DND-41 (cell line): ENCODE data around the gene NMS.

ENCODE experiments used
- ATAC-seq: fragments of 200-7000 bp; cut with Tn5 transposase; 3 replicates; pipeline ENCODE4 v1.9.1; 2021; ENCODE audit warnings: low read depth; ENCODE audit not compliant: insufficient read depth
- DNase-seq: peaks from one replicate; pipeline ENCODE4 v3.0.0-alpha.2; 2020
- H2AFZ ChIP-seq: 2 replicates; pipeline ENCODE4 v1.6.0; 2012; ENCODE audit warnings: low read depth, low read length
- H3K27ac ChIP-seq: 2 replicates; pipeline ENCODE4 v1.5.1; 2012; ENCODE audit warnings: low read length, inconsistent platforms
- H3K27me3 ChIP-seq: fragments of 200-600 bp; sonication (generic); 2 replicates; pipeline ENCODE4 v1.6.0; 2012; ENCODE audit warnings: low read length, mild to moderate bottlenecking, inconsistent platforms; ENCODE audit not compliant: insufficient read depth, poor library complexity
- H3K36me3 ChIP-seq: 2 replicates; pipeline ENCODE4 v1.5.1; 2012; ENCODE audit warnings: low read length, inconsistent platforms; ENCODE audit not compliant: insufficient read depth
- H3K4me1 ChIP-seq: 2 replicates; pipeline ENCODE4 v1.5.1; 2012; ENCODE audit warnings: mild to moderate bottlenecking, low read length; ENCODE audit not compliant: insufficient read depth
- H3K4me2 ChIP-seq: 2 replicates; pipeline ENCODE4 v1.6.0; 2012; ENCODE audit warnings: mild to moderate bottlenecking, moderate library complexity, low read length, inconsistent platforms; ENCODE audit not compliant: insufficient read depth
- H3K4me3 ChIP-seq, 2 experiments: fragments of 200-600 bp in 1 of 2; shearing (Covaris generic) in 1 of 2; 2 replicates each; pipeline ENCODE4 v1.5.1; 2012 to 2016; ENCODE audit warnings: inconsistent platforms in 2 of 2, low read length in 2 of 2, mild to moderate bottlenecking in 2 of 2, low read depth in 1 of 2, moderate library complexity in 1 of 2
- H3K79me2 ChIP-seq: 2 replicates; pipeline ENCODE4 v1.6.0; 2012; ENCODE audit warnings: low read length, inconsistent platforms; ENCODE audit not compliant: insufficient read depth
- H3K9ac ChIP-seq: 2 replicates; pipeline ENCODE4 v1.6.0; 2012; ENCODE audit warnings: low read depth, mild to moderate bottlenecking, inconsistent platforms, low read length, moderate library complexity
- H3K9me3 ChIP-seq: 2 replicates; pipeline ENCODE4 v1.5.1; 2012; ENCODE audit warnings: low read length, moderate library complexity, mild to moderate bottlenecking, inconsistent platforms; ENCODE audit not compliant: insufficient read depth, severe bottlenecking
- H4K20me1 ChIP-seq: 2 replicates; pipeline ENCODE4 v1.6.0; 2012; ENCODE audit warnings: low read length; ENCODE audit not compliant: insufficient read depth
- CTCF ChIP-seq: IDR thresholded peaks from 2 replicates; pipeline ENCODE4 v1.5.1; 2012; ENCODE audit warnings: borderline replicate concordance, low read length, moderate library complexity, mild to moderate bottlenecking; ENCODE audit not compliant: poor library complexity, severe bottlenecking; ENCODE audit errors: extremely low read depth
- EZH2 ChIP-seq: IDR thresholded peaks from 3 replicates; pipeline ENCODE4 v1.6.1; 2012; ENCODE audit warnings: borderline replicate concordance, low read depth, mild to moderate bottlenecking, moderate library complexity, low read length, inconsistent platforms; ENCODE audit not compliant: severe bottlenecking

Gene NMS

DNA sequence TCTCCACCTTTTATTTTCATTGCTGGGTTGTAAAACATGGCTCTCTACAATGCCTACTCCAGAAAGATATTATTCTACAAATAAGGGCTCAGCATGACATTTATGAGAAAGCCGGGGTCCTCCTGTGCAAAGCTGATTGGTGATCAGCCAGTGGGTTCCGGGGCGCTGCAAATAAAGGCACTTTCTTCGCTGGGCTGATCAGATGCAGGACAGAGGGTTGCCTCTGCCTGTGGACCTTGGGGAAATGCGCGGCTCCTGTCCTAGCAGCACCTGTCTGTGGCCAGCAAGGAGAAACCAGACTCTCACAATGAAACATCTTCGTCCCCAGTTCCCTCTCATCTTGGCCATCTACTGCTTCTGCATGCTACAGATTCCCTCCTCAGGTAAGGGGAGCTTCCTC lies at the start of gene NMS:
NMS (plus strand) TSS at position 301 of the 400 bp plus-strand sequence; CDS start at position 308, 7 bp downstream.
- Histone ChIP-seq H2AFZ (no peak within 1 kb of the TSS), H3K9me3 (no peaks in the 10 kb centered on the region), H3K4me3 (no peak within 1 kb of the TSS), H3K4me2 (no peak within 1 kb of the TSS), H3K4me1 (no peaks in the 10 kb centered on the region), H4K20me1 (no peaks in the 10 kb centered on the region), H3K36me3 (no peaks in the 10 kb centered on the region), H3K27ac (no peak within 1 kb of the TSS), H3K79me2 (no peaks in the 10 kb centered on the region), H3K9ac (no peak within 1 kb of the TSS), H3K27me3 (no peaks in the 10 kb centered on the region)
- ATAC-seq, result no peak
- DNase-seq, result no peak
- TF ChIP-seq EZH2 (no peak), CTCF (no peak)

DNA sequence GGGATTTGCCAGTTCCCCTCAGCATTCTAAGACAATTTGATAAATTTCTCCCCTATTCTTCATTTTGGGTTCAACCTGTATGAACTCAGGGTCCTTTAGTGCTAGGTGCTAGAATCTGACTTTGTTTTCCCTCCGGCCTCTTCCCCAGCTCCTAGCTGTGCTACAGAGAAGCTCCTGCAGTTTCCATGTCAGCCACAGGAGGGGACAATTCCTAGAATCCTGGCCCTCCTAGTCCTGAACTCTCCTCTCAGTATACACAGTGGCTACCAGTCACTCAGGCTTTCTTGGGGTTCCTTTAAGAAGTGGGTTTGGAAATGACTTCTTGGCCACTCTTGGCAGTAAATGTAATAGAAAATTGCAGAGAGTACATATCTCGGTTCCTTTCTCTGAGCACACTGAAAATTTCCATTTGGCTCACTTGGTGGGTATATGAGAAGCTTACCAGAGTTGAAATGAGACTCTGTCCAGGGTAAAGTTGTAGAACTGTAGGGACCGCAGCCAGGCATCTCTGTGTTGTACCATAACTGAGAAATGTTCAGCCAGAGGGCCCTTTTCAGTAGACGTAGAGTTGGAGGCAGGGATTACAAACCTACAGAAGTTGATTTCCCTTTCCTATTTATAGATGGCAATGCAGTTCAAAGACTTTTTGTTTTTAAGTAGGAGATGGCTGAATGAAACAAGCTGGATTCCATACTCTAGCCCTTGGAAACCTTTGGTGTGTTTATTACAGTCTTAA lies 47.8 kb upstream of the NMS start:
- no peak overlapping the region for H2AFZ ChIP-seq
- H3K9ac ChIP-seq, result no peak overlapping the region
- no peak overlapping the region for H3K4me2 ChIP-seq
- no peak overlapping the region for H3K4me3 ChIP-seq
- H3K27me3 ChIP-seq, result no peaks in the 10 kb centered on the region
- ATAC-seq (peak; percentile 54; the same call in 1 of the 3 replicates), DNase-seq (peak; percentile 29)
- no peaks in the 10 kb centered on the region for H3K9me3 ChIP-seq
- no peak overlapping the region for H3K27ac ChIP-seq
- no peaks in the 10 kb centered on the region for H3K36me3 ChIP-seq
- H4K20me1 ChIP-seq, result no peaks in the 10 kb centered on the region
- TF ChIP-seq EZH2 (no peak), CTCF (peak; percentile 54)
- peaks cover 5% of the 10 kb centered on the region; the same call in 1 of the 2 replicates for H3K4me1 ChIP-seq
- H3K79me2 ChIP-seq, result no peaks in the 10 kb centered on the region

GRCh38 chr2:100423631-100424030 lies 46.7 kb upstream of the NMS start:
- no peak overlapping the region for H3K9ac ChIP-seq
- H2AFZ ChIP-seq, result no peak overlapping the region
- H3K27ac ChIP-seq, result no peak overlapping the region
- H3K4me2 ChIP-seq, result no peak overlapping the region
- no peaks in the 10 kb centered on the region for H4K20me1 ChIP-seq
- H3K4me1 ChIP-seq, result no peaks in the 10 kb centered on the region
- no peaks in the 10 kb centered on the region for H3K79me2 ChIP-seq
- no peak for TF ChIP-seq EZH2
- no peak for TF ChIP-seq CTCF
- H3K9me3 ChIP-seq, result no peaks in the 10 kb centered on the region
- ATAC-seq (no peak), DNase-seq (no peak)
- H3K36me3 ChIP-seq, result no peaks in the 10 kb centered on the region
- H3K27me3 ChIP-seq, result no peaks in the 10 kb centered on the region
- H3K4me3 ChIP-seq, result no peak overlapping the region
